ENCODE results near the gene GTF2H3.
"Not testable (repeated sequence)": the region's sequence is repeated elsewhere in the genome, so short reads cannot be mapped to it uniquely, and the experiment has no call there.

The GTF2H3 gene

DNA sequence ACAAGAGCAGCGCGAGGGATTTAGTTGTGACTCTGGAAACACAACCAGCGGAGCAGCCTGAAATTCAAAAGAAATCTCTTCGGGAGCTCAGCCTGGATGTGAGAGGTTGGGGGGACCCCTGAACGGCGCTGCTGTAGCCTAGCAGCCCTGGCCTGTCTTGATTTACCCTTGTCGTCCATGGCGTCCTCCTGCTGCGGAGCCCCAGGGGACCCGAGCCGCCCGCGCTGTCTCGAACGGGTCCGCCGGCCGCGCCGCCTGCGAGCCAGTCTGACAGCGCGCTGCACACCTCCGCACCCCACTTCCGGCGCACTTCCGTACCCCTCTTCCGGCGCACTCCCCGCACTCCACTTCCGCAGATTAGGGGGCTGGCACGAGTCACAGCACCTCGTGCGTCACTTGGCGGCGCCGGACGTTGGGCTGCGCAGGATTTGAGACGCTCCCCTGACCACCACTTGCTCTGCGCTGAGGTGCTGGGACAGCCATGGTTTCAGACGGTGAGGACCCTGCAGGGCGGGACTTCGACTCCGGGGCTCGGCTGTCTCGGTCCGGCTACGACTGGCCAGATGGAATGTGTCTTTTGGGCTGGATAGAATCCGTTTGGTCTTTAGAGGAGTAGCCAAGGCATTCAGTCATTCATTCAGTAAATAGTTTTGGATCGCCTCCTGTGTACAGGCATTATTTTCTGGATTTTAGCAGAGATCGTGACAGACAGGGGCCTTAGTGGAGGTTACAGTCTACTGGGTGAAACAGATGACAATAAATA lies at the start of gene GTF2H3, which contains the start of gene EIF2B1:
GTF2H3 (plus strand) TSS at position 451 of the 763 bp plus-strand sequence; CDS start at position 482, 31 bp downstream.
EIF2B1 (minus strand) TSS at position 308 of the 763 bp plus-strand sequence; CDS start at position 179, 129 bp downstream.
- peak; percentile 92 for DNase-seq

- no peak for DNase-seq
These were observed 41.7 kb upstream of the GTF2H3 start for GRCh38 chr12:123591702-123592481.

- DNase-seq, result no peak
These were observed 37.9 kb upstream of the GTF2H3 start for GRCh38 chr12:123595729-123596128.

GRCh38 chr12:123597100-123597499 lies 36.5 kb upstream of the GTF2H3 start:
- no peak for DNase-seq

DNA sequence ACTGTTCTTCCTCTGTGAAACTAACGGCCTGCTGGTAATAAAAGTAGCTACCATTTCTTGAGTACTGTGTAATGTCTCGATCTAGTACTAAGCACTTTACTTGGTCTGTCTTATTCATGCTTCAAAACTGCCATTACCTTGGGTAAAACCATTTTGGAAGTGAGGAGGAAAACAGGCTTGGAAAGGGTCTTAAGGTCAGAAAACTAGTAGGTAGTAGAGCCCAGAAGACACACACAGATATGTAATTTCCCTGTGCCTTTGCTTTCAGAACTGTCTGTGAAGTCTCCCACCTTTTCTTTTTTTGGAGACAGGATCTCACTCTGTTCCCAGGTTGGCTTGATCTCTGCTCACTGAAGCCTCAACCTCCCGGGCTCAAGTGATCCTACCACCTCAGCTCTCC lies 35.1 kb upstream of the GTF2H3 start:
- no peak for DNase-seq

DNA sequence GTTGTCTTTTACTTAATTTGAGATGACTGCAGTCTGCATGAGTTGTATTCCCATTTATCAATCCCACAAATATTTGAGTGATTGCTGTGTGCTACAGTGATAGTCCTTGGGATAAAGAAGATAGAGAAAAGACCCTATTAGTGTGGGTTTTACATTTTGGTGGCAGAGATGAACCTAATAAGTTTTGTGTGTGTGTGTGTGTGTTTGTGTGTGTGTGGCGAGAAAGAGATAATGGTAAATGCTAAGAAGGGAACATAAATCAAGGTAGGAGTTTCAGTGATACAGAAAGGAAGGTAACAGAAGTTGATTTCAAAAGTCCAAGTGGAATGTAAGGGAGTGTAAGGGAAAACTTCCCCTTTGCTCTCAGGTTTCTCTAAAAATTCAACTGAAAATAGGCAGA lies 34.3 kb upstream of the GTF2H3 start:
- no peak for DNase-seq

GRCh38 chr12:123599721-123600120 lies 33.9 kb upstream of the GTF2H3 start:
- no peak for DNase-seq

- peak; percentile 57 for DNase-seq
These were observed 31.8 kb upstream of the GTF2H3 start, which contains the start of gene DDX55 for GRCh38 chr12:123601602-123602489. Gene DDX55, plus strand, starts transcription at chr12:123602099. Its CDS starts 50 bp downstream, at chr12:123602149.

DNA sequence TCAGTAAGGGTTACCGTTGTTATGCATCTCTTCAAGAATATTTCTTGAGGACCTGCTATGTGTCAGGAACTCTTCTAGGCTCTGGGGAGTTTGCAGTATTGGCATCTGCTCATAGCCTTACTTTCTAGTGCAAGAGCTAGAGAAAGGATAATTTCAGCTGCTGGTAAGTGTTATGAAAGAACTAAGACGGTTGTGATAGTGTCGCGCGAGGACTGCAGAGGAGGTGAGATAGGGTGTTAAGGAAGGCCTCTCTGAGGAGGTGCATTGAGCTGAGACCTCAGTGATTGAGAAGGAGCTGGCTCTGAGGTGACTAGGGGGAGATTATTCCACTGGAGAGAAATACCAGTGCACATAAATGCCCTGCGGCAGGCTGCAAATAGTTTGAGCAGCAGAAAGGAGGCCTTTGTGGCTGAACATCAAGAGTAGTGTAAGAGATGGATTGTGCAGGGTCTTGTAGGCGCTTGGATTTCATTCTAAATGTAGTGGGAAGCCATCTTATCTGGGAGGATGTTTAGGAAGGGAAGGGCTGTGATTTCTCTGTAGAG lies 30.9 kb upstream of the GTF2H3 start:
- DNase-seq, result no peak

DNA sequence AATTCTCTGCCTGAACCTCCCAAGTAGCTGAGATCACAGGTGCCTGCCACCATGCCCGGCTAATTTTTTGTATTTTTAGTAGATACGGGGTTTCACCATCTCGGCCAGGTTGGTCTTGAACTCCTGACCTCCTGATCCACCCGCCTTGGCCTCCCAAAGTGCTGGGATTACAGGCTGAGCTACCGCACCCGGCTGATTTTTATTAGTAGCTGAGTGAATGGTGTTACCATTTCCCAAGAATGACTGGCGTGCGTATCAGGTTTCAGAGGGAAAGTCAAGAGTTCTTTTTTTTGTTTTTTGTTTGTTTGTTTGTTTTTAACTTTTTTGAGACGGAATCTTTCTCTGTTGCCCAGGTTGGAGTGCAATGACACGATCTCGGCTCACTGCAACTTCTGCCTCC lies 30.1 kb upstream of the GTF2H3 start:
- DNase-seq, result not testable (repeated sequence)

- DNase-seq, result no peak
These were observed 25.9 kb upstream of the GTF2H3 start for GRCh38 chr12:123607756-123608155.

DNA sequence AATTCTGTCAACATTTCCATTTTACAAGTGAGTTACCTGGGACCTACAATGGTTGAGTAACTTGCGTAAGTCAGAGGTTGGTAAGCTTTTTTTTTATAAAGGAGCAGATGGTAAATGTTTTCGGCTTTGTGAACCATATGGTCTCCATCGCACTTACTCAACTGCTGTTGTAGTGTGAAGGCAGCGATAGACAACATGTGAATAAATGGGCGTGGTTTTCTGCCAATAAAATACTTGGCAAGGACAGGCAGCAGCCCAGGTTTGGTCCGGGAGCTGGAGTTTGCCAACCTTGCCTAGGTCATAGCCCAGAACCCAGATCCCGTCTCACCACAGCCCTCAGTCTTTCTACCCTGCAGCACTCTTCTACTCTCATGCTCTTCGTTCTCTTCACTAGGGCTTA lies 25.4 kb upstream of the GTF2H3 start:
- DNase-seq, result peak; percentile 41

DNA sequence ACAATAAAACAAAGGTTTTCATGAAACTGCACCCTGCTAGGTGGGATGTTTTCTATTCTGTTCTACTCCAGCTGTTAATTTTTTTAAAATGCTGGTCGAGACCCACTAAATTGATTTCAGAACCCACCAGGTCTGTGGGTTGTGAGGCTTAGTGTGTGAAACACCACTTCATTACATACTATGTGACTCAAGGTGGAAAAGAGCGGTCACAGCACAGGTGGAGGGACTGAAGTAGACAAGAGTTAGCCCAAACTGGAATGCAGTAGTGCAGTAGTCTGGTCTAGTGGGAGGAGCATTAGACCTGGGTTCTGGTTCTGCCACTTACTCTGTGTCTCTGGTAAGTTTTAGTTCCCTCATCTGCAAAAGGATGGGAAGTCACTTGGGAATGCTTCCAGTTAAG lies 19.5 kb upstream of the GTF2H3 start:
- DNase-seq, result no peak

- DNase-seq, result no peak
These were observed 19.1 kb upstream of the GTF2H3 start for GRCh38 chr12:123614531-123614930.

GRCh38 chr12:123617144-123617543 lies 16.5 kb upstream of the GTF2H3 start:
- DNase-seq, result no peak

DNA sequence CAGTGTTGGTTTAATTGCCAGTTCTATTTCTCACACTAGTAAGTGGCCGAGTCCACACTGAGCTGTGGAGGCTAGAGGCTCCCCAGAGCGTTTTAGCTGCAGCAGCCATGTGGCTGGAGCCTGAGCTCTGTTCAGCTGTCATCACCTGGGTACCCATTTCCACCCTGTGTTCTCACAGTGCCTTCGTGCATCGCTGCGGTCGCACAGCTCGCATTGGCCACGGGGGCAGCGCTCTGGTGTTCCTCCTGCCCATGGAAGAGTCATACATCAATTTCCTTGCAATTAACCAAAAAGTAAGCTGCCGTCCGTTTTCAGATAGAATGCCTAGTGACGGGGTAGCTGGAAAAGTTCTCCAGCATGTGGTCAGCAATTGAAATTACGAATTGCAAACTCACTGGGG lies 16.0 kb upstream of the GTF2H3 start:
- no peak for DNase-seq

DNA sequence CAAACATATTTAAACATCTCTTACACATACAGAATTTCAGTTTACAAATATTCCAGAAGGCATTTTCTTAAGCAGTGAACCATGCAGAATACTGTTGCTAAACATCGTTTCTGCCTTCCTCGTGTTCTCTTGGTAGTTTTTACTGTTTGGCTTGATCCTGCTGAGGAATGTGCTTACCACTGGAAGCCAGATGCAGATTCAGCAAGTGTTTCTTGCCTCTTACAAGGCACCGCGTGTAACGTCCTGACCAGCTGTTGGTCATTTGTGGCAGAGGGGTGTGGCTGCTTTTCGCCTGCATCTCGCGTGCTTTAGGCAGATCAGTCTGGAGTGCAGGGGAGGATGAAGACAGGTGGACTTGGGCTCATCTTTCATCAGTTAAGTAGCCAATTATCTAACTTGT lies 12.5 kb upstream of the GTF2H3 start:
- DNase-seq, result no peak

DNA sequence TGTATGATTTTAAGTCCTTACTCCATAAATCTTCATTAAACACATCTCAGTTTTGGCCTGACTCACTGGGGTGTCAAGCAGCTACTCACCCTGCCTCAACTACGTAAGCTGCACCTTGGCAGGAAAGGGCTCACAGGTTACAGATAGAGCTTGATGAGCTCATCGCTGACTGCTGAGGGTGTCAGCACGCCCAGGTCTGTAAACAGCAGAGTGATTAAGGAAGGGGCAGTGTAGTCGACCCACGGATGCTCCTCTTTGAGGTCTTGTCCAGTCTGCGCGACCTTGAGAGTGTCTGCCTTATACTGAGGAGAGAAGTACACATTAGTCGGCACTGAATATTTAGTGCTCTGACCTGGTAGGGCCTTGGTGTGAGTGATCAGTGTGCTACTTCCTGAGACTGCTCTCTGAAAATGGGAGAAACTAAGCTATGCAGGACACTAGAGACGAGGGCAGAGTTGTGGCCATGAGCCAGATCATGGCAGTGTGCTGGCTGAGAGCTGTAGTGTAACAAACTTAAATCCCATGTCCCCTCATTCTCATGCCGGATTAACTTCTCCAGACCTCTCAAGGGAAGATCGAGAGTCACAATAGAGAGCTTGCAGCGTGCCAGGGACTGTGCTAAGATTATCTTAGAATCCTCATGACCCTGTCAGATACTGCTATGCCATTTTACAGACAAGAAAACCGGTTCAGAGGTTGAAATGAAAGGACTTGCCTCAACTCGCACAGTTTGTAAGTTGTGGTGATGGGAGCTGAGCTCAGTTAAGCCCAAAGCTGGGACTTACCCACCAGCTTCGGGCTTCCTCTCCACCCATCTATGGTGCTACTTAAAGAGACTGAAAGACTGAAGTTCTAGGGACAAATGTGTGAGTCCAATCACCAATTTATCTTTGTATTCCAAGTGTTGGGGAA lies 11.8 kb upstream of the GTF2H3 start:
- no peak for DNase-seq

DNA sequence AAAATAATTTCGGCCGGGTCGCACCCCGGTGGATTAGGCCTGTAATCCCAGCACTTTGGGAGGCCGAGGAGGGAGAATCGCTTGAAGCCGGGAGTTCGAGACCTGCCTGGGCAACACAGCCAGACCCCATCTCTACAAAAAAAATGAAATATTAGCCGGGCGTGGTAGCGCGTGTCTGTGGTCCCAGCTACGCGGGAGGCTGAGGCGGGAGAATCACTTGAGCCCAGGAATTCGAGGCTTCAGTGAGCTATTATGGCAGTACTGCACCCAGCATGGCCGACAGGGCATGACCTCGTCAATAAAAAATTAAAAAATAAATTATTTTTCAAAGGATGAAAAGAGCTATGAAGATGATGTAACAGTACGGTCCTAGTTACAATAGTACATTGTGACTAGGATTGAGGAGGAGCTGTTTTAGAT lies 523 bp downstream of the GTF2H3 start:
- no peak for DNase-seq

DNA sequence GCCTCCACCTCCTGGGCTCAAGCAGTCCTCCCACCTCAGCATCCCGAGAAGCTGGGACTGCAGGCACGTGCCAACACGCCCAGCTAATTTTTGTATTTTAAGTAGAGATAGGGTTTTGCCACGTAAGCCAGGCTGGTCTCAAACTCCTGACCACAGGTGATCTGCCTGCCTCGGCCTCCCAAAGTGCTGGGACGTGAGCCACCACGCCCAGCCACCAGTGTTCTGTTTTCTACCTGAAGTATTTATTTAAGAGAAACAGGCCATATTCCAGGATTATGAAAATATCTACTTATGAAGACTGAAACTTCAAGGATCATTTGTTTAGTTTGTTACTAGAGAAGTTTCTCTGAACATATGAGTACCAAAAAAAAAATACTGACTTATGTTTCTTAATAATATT lies 10.3 kb downstream of the GTF2H3 start:
- no peak for DNase-seq

- no peak for DNase-seq
These were observed 11.8 kb downstream of the GTF2H3 start for GRCh38 chr12:123645380-123645779.

- peak; percentile 54 for DNase-seq
These were observed 12.2 kb downstream of the GTF2H3 start for GRCh38 chr12:123645878-123646277.

Measured in NCI-H446 treated with DMSO at 0.1 percent for 48 hours (cell line).